GM19468 (cell line): Measurements from ENCODE around the gene PPP1R9A.

Experiments
- ATAC-seq: cut with Tn5 transposase; IDR thresholded peaks from one replicate; pipeline ENCODE4 v1.9.1; 2021; ENCODE audit warnings: mild to moderate bottlenecking, moderate library complexity, moderate number of reproducible peaks; ENCODE audit not compliant: unreplicated experiment; ENCODE audit errors: extremely low read depth

The PPP1R9A gene

DNA sequence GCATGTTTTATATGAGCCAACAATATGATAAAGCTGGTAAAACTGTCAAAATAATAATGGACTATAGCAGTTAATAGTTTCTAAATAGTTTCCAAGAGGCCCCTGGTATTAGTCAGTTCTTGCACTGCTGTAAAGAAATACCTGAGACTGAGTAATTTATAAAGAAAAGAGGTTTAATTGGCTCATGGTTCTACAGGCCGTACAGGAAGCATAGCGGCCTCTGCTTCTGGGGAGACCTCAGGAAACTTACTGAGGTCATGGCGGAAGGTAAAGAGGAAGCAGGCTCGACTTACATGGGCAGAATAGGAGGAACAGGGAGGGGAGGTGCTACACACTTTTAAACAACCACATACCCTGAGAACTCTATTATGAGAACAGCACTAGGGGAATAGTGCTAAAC, 104.6 kb downstream of the PPP1R9A start:
- ATAC-seq: no peak

DNA sequence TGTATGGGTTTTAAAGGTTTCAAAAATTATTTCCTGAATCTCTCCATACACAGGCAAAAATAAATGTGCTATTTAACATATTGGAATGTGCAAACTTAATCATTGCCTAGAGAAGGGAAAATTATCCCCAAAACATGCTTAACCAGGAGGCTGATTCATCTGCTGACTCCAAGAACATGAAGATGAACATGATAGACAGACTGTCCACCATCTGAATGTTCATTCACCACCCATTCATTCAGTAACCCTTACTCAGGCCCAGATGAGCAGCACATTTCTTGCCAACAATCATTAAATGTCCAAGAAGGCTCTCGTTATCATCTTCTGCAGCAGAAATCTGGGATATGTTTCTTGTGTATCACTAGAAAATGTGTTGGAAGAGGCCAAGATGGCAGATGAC, 110.6 kb downstream of the PPP1R9A start:
- no peak for ATAC-seq

DNA sequence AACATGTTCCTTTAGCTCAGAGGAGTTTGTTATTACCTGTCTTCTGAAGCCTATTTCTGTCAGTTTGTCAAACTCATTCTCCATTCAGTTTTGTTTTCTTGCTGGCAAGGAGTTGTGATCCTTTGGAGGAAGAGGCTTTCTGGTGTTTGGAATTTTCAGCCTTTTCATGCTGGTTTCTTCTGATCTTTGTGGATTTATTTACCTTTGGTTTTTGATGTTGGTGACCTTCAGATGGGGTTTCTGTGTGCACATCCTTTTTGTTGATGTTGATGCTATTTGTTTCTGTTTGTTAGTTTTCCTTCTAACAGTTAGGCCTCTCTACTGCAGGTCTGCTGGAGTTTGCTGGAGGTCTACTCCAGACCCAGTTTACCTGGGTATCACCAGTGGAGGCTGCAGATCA, 118.6 kb downstream of the PPP1R9A start:
- ATAC-seq: no peak

DNA sequence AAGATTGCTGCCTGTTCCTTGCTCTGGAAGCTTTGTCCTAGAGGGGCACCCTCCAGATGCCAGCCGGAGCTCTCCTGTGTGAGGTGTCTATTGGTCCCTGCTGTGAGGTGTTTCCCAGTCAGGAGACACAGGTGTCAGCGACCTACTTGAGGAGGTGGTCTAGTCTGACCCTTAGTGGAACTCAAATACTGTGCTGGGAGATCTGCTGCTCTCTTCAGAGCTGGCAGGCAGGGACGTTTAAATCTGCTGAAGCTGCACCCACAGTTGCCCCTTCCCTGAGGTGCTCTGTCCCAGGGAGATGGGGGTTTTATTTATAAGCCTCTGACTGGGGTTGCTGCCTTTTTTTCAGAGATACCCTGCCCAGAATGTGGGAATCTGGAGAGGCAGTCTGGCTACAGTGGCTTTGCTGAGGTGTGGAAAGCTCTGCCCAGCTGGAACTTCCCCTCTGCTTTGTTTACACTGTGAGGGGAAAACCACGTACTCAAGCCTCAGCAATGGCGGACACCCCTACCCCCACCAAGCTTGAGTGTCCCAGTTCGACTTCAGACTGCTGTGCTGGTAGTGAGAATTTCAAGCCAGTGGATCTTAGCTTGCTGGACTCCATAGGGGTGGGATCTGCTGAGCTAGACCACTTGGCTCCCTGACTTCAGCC, 119.2 kb downstream of the PPP1R9A start:
- no peak for ATAC-seq

DNA sequence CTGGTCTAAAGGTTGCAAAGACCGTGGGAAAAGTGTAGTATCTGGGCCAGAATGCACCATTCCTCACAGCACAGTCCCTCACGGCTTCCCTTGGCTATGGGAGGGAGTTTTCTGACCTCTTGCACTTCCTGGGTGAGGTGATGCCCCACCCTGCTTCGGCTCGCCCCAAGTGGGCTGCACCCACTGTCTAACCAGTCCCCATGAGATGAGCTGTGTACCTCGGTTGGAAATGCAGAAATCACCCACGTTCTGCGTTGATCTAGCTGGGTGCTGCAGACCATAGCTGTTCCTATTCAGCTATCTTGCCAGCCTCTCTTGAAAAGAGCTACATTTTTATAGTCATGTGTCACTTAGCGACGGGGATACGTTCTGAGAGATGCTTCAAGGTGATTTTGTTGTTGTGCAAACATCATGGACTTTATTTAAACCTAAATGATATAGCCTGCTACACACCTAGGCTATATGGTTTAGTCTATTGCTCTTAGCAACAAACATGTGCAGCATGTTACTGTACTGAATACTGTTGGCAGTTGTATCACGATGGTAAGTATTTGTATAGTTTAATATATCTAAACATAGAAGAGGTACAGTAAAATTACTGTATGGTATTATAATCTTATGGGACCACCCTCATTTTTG, 120.0 kb downstream of the PPP1R9A start:
- no peak for ATAC-seq

DNA sequence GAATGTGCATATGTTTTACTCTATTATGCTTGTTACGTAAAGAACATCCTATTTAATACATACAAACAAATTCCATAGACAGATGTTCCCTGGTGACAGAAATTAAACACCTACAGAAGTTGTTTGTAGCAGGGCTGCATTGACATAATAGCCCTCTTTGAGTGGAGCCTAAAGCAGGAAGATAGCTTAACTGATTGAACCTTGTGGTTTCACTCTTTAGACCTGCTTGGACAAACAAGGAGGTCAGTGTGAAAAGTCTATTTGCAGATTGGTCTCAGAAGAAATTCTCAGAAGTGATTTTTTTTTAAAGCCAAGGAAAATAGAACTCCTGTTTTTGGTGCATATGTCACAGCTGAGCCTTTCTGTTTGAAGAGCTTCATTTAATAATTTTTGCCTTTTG, 121.3 kb downstream of the PPP1R9A start:
- ATAC-seq: no peak

DNA sequence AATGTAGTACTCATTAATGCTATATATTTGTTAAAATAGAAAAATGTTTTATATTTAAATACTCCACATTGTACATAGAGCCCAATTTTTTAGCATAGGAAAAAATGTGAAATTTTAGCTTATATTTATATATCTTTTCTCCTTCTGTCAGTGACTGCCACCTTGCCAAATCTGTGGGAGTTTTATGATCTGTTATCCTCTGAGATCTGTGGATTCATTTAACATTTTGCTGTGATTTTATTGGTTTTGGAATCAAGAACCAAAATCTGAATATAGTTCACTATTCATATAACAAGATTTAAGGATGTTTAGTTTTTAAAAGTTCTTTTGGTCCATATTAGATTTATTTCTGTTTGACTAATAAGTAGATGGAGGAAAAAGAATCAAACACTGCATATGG, 127.9 kb downstream of the PPP1R9A start:
- no peak for ATAC-seq

DNA sequence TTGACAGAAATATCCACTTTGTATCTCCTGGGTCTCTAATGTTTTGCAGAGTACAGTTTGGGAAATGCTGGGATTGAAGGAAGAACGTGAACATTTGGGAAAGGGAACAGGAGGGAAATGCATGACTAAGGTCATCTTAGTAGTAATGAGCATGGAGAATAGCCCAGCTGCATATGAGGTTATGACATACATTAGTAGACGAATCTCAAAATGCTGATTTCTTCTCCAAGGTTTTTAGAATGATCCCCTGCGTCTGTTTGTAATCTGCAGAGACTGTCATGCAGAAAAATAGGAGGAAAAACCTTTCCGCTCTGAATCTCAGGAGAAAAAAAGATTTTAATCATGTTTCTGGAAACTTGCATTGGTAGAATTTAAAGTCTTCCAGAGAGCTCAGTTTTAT, 133.6 kb downstream of the PPP1R9A start:
- no peak for ATAC-seq

DNA sequence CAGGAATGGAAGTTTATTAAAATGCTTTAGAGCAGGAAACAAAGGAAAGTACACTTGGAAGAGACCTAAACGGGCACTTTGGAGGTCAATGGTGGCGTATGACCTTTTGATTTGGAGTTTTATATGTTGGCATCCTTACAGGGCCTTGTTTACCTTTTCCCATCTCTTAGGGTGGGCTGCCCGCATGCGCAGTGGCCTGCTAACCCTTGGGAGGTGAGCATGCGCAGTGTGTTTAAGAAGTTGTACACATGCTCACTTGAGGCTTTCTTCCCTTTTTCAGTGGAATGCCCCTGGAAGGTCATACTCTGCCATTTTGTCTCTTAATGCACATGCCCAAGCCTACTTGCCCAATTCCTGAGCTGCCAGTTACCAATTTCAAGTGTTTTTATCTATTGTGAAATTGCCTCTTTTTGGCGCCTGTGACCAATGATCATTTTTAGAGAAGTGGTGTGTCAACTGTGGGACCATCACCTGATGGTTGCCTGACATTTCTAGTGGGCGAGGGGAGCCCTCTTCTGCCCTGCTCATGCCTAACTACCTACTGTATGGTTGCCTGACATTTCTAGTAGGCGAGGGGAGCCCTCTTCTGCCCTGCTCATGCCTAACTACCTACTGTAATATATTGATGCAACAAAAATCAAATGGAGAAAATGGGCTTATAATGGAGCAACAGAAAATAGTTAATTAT, 138.0 kb downstream of the PPP1R9A start:
- ATAC-seq: no peak

DNA sequence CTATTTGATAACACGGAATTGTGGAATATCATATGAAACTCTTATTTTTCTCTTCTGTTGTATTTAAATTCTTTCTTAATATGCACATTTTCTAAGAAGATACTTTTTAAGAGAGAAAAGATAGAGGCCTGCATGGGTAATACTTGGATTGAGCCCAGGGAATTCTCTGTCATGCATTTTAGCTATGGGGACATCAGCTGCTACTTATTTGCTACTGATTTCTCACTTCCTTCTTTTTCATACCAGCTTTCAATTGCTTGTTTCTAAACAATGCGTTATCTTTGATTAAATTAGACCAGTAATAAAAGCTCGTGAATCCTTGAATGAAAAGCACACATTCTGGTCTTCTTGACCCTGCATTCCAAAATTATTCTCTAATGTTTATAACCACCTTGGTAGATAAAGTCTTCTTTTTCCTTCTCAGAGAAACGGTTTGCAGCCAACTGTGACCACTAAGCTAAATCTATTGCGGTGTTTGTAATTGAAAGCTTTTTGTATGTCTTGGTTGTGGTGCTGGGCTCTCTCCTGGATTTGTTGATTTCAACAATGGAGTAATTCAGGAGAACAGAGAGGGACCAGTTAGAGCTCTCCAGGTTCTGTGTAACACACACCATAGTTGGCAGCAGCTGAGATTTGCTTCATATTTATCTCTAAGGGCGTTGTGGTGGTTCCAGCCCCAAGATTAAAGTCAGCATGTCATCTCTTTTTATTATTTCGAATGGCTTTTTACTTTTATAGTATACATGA, 139.3 kb downstream of the PPP1R9A start:
- no peak for ATAC-seq

DNA sequence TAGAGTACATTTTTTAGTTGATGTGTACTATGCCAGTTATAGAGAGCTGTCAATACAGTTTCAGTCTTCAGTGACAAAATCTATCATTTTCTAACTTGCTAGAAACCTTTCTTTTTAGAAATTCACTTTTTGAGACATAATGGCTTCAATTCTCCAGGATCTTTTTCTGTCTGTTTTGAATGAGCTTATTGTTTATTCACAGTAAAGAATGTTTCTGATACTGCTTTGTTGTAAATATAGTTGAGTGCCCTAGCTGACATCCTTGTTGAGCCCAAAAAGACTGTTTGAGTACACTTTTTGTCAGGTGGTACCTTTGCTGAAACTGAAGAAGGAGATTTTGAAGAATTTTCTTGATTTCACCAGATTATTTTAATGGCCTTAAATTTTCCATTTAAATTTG, 139.9 kb downstream of the PPP1R9A start:
- ATAC-seq: no peak

DNA sequence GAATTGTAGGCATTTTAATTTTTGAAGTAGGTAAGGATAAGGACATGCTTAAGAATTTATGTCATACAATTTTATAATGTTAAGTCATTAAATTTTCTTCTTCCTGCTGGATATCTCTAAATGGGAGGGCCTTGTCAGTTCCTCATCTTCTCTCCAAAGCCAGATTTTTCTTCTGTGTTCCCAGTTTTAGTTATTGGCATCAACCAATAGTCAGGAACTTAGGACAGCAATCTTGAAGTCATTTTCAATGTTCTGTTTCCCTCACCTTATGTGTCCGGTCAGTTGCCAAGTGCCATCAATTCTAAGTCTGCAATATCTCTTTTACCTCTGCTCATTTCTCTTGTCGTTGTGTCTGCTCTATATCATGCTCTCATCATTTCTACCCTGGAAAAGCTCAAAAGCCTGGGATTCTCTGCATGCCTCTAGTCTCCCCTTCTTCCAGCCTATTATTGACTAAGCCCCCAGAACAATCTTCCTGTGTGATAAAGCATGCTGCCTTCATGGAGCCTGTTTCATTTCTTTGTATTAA, 145.2 kb downstream of the PPP1R9A start:
- no peak for ATAC-seq

DNA sequence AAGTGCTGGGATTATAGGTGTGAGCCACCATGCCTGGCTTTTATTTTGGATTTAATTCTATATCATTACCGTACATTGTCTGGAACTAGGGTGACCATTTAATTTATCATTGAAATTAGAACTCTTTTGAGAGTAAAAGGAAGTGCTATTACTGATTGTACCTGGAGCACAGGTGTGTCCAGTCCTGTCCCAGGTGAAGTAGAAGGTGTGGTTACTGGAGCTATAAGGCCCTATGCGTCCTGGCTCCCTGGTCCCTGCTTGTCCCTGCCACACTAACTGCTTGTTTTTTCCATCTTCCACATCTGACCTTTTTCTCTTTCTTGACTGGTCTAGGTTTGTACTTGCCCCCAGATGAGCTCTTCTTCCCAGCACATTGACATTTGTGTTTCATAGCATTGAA, 147.0 kb downstream of the PPP1R9A start:
- ATAC-seq: no peak

DNA sequence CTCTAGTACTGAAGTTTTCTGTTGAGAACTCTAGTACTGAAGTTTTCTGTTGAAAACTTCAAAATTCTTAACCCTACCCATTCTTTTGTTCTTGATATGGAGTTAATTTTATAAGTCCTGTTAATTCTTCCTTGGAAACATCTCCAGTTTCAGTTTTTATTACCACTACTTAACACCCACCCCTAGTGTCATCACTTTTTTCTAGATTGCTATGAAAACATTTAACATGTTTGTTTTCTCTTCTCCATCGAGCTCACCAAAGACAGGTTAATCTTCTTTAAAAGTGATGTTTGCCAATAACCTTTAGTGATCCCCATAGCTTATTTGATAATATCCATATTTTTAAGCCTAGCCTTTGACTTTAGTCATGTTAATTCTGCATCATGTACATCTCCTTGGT, 147.9 kb downstream of the PPP1R9A start:
- ATAC-seq: no peak

DNA sequence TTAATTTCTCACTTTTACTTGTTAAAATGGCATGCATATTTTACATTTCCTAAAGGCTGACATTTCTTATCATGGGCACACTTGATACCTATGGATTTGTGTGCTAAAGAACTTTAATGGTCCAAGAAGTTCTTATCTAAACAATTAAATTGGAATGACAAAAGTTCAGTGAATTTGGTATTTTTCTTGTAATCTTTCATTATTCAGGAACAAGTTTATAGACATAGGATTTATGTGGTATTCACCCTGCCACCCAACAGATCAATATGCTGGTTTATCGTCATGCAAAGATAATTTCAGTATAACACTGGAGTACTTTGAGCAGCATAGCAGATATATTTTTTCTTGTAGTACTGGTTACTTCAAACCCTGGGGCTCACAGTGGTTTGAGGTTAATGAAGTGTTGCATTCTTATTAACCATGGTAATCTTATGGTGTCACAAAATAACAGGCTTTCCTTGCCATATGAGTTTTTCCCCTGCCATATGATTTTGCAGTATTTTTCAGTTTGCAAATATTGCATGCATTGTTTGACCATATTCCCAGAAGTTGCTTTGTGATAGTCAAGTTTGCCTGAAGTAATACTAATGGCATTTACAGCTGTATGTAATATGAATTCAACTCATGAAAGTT, 148.8 kb downstream of the PPP1R9A start:
- ATAC-seq: no peak

DNA sequence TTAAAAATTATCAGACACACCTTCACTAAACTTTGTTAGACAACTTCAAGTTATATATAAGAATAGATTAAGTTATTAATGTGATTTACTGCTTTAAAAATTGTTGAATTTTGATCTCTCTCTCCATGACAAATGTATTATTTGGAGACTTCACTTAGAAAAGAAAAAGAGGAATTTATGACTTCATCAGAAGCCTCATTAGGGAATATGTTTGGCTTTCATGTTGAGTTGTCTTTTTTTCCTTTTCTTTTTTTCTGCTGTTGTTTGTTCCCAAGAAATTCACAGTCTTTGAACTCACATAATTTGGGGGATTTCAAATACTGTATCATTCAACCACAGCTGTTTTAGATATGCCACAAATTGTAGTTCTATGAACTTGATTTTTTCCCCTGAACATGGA, 149.5 kb downstream of the PPP1R9A start:
- no peak for ATAC-seq

DNA sequence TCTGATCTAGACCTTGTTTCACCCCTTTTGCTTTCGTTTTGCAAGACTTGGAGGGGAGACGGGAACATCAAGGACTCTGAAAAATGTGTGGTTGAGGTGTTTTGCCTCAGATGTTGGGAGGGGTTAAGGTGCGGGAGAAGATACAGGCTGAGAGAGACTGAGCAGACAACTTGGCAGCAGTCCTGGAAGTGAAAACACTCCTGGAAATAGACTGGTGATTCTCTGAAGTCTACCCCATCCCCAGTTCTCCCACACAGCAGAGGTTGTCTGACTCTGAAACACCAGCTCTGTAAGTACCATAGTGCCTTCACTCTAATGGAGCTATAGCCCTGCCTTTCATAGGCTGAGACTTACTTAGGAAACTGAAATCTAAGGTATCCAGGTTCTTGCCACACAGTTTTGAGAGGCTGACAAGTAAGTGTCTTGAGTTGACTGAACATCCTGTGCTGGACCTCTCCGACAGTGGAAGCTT, 152.5 kb downstream of the PPP1R9A start:
- no peak for ATAC-seq

DNA sequence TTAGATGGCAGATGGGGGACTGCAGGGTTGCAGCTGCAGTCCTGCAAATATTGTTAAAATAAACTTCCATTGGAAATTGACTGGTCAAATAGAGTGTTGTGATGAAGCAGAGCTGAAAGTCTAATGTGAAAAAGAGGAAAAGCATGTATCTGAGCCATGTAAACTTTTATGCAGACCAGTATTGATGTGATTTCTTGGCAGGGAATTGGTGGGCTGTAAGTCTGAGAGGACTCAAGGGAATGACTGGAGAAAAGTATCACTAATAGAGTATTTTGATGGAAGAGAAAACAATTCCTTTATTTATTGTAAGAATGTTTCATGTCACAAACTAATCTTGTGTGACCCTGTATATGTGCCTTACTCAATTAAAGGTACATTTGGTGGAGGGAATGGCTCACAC, 155.5 kb downstream of the PPP1R9A start:
- no peak for ATAC-seq

DNA sequence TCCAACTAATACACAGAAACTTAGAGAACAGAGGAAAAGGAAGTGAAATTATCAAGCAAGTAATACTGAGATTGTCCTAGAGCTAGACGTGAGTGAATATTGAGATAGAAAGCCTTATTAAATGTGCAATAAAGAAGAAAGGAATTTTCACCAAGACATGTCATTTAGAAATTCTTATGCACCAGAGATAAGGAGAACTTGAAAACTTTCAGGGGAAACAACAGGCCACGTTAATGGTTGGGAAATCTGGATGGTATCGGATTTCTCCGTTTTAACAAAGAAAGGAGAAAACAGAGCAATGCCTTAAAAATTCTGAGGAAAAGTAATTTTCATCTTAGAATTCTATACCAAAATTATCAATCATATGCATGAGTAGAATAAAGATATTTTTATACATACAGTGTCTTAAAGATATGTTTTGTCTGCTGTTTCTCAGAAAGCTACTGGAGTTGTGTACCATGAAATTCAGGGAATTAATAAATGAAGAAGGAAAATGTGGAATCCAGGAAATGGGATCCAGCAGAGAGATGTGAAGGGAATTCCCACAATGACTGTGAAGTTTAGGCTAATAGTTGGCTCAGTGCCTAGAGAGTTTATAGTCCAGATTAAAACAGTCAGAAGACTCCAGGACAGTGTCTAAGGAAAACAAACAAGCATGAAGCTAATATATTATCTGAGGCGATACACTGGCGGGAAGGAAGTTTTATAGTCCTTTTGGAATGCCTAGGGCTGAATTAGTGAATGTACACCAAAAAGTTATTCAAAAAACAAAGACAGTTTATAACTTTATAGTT, 159.5 kb downstream of the PPP1R9A start:
- no peak for ATAC-seq
